Effector memory CD4-positive, alpha-beta T cell (primary cell): ENCODE data around the gene LRRC18.

ENCODE experiments used
- DNase-seq, 3 donors: peaks; one replicate each; pipeline ENCODE4 v3.0.0-alpha.2; 2020
- H3K27ac ChIP-seq: 2 replicates; pipeline ENCODE4 v1.7.0; 2013; ENCODE audit warnings: mild to moderate bottlenecking, low read length, moderate library complexity; ENCODE audit not compliant: insufficient read depth, poor library complexity, severe bottlenecking
- H3K27me3 ChIP-seq: replicated peaks from 2 replicates; pipeline ENCODE4 v1.7.0; 2013; ENCODE audit warnings: mild to moderate bottlenecking, low read length; ENCODE audit not compliant: insufficient read depth, control insufficient read depth, poor library complexity, severe bottlenecking
- H3K36me3 ChIP-seq: 2 replicates; pipeline ENCODE4 v1.7.0; 2013; ENCODE audit warnings: mild to moderate bottlenecking, low read length, moderate library complexity; ENCODE audit not compliant: control insufficient read depth, insufficient read depth
- H3K4me1 ChIP-seq: 2 replicates; pipeline ENCODE4 v1.7.0; 2013; ENCODE audit warnings: low read length, mild to moderate bottlenecking; ENCODE audit not compliant: control insufficient read depth, insufficient read depth, poor library complexity, severe bottlenecking
- H3K4me3 ChIP-seq: 2 replicates; pipeline ENCODE4 v1.7.0; 2013; ENCODE audit warnings: low read length, low read depth, mild to moderate bottlenecking; ENCODE audit not compliant: insufficient read depth, poor library complexity, severe bottlenecking
- H3K9me3 ChIP-seq: 2 replicates; pipeline ENCODE4 v1.7.0; 2013; ENCODE audit warnings: mild to moderate bottlenecking, low read length, moderate library complexity; ENCODE audit not compliant: control insufficient read depth

The LRRC18 gene

DNA sequence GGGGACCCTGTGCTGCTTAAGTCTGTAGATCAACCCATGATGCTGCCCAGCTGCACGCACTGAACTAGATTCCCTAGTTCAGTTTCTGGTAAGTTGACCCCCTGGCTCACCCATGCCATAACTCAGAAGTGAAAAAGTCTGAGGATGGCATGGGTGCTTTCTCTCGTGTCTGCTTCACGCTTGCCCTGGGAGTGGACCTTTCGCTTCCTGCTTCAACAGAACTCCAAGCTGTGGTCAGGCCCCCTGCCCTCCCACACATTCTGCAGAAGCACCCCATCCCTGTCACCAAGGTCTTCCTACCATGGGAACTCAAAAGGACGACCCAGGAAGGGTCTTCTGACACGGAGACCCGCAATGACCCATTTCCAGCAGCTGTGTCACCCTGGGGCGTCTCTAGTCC is 39.9 kb downstream of the LRRC18 start:
- Histone ChIP-seq H3K9me3 (no peaks in the 10 kb centered on the region), H3K4me1 (no peaks in the 10 kb centered on the region), H3K27me3 (no peaks in the 10 kb centered on the region), H3K36me3 (no peaks in the 10 kb centered on the region), H3K27ac (no peak overlapping the region), H3K4me3 (no peak overlapping the region)
- no peak for DNase-seq

DNA sequence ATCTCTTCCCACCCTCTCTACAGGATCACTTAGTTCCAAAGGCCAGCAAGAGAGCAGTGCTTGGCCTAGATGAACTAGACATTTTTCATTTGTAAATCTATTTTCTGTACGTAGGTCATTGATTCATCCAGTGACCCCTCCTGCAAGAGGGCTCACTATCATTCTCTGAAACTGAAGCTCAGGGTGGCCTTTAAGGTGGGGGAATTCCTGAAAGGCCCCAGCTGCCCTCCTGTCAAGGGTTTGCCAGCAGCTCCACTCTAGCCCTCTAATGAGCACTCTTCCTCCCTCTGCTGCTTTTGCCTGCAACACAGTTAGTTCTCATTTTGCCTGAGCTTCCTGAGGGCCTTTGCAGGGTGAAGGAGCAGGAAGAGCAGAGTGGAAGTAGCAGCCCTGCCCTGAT is 41.2 kb downstream of the LRRC18 start:
- H3K27me3 ChIP-seq: no peaks in the 10 kb centered on the region
- no peaks in the 10 kb centered on the region for H3K36me3 ChIP-seq
- no peak overlapping the region for H3K4me3 ChIP-seq
- no peak for DNase-seq
- H3K4me1 ChIP-seq: no peaks in the 10 kb centered on the region
- H3K27ac ChIP-seq: no peak overlapping the region
- H3K9me3 ChIP-seq: no peaks in the 10 kb centered on the region

DNA sequence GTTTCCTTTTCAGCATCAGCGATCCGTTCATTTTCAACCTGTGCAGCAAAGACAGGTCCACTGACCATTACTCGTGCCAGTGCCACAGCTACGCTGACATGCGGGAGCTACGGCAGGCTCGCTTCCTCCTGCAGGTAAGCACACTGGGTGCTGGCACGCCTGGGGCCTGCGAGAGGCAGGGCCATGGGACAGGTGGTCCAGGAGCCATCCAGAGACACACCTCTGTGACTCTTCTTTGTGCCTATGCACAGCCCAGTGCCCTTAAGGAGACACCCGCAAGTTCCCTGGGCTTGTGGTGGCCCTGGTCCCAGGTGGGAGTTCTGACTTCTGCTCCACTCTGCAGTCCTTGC is 42.2 kb downstream of the LRRC18 start:
- H3K4me3 ChIP-seq: no peak overlapping the region
- no peak overlapping the region for H3K27ac ChIP-seq
- H3K27me3 ChIP-seq: no peaks in the 10 kb centered on the region
- H3K9me3 ChIP-seq: no peaks in the 10 kb centered on the region
- no peaks in the 10 kb centered on the region for H3K36me3 ChIP-seq
- DNase-seq: no peak
- H3K4me1 ChIP-seq: no peaks in the 10 kb centered on the region

DNA sequence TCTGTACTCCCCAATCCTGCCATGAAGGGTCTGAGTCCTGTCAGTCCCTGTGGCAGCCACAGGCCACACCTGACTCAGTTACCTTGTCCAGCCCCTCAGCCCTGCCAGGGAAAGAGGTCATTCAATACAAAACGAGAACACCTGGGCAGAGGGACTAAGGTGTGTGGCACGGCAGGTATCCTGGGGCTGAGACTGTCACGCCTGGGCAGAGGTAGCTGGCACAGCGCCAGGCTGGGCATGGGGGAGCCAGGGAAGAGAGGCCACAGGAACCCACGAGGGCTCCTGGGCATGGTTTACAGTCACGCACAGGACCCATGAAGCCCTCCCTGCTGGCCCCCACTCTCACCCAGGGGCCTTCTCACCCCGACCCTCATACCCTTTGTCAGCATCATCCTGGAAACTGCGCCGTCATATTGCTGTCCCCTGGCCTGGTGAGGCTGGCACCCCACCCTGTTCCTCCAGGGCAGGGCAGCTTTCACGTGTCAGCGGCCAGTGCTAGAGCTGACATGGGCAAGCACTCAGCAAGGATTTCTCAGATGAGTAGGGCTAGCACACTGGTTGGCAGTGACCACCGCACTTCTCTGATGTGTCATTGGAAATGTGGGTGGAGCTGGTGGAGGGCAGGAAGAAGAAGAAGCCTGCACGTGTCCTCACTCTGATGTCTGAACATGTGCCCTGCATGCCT is 42.7 kb downstream of the LRRC18 start:
- Histone ChIP-seq H3K27ac (no peak overlapping the region), H3K27me3 (no peaks in the 10 kb centered on the region), H3K36me3 (no peaks in the 10 kb centered on the region), H3K4me3 (no peak overlapping the region), H3K9me3 (no peaks in the 10 kb centered on the region), H3K4me1 (no peaks in the 10 kb centered on the region)
- no peak for DNase-seq

DNA sequence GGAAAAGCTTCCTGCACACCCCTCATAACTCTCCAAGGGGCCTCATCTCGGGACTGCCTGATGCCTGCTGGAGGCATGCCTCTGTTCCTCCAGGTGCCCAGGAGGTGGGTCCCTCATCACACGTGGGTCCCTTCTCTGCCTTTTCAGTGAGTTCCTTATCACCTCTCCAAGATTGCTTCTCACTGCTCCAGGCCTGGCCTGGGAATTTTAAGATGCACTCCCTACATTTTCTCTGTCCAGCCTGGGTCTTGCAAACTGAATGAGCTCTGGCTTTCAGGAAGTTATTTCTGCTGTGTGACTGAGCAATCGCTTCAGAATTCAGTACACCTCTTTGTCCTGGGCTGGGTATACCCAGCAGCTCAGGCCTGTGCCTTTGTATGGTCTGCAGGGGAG is 43.8 kb downstream of the LRRC18 start:
- Histone ChIP-seq H3K4me3 (no peak overlapping the region), H3K4me1 (no peaks in the 10 kb centered on the region), H3K27me3 (no peaks in the 10 kb centered on the region), H3K9me3 (no peaks in the 10 kb centered on the region), H3K27ac (no peak overlapping the region), H3K36me3 (no peaks in the 10 kb centered on the region)
- no peak for DNase-seq

DNA sequence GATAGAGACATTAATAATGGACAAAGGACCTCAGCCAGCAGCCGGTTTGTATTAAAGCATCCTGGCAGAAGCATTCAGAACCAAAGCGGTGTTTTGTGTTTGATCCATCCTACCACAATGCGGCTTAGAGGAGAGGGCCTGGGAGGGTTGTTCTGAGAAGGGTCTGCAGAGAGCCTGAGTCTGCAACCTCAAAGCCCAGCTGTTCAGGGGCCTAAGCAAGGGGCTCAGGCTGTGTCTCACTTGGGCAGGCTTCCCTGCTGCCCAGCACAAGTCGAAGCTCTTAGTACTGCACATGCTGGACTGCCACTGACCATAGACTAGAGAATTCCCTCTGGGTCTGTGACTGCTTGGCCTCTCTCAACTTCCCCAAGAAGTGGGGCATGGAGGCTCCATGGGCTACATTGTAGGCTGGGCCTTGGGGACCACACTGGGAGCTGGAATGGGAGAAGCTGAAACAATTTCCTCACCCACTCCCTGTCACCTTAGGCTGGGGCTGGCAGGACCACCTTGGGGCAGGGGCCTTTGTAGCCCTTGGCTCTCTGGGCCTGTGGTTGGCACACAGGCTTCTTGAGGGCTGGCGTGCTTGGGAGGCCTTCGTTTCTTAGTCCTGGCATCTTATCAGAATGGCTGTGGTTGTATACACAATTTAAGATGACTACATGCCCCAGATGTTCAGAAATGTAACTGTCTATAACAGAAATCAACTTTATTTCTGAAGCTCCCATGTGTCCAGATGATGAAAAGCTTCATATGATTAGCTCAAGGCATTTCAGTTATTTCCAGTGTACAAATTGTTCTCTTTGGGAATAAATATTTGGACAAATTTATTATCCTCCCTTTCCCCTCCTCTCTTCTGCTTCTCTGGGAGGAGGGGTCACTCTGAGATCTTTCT is 44.5 kb downstream of the LRRC18 start:
- H3K27me3 ChIP-seq: no peaks in the 10 kb centered on the region
- no peak for DNase-seq
- no peak overlapping the region for H3K27ac ChIP-seq
- no peak overlapping the region for H3K4me3 ChIP-seq
- no peaks in the 10 kb centered on the region for H3K36me3 ChIP-seq
- H3K9me3 ChIP-seq: no peaks in the 10 kb centered on the region
- H3K4me1 ChIP-seq: no peaks in the 10 kb centered on the region

DNA sequence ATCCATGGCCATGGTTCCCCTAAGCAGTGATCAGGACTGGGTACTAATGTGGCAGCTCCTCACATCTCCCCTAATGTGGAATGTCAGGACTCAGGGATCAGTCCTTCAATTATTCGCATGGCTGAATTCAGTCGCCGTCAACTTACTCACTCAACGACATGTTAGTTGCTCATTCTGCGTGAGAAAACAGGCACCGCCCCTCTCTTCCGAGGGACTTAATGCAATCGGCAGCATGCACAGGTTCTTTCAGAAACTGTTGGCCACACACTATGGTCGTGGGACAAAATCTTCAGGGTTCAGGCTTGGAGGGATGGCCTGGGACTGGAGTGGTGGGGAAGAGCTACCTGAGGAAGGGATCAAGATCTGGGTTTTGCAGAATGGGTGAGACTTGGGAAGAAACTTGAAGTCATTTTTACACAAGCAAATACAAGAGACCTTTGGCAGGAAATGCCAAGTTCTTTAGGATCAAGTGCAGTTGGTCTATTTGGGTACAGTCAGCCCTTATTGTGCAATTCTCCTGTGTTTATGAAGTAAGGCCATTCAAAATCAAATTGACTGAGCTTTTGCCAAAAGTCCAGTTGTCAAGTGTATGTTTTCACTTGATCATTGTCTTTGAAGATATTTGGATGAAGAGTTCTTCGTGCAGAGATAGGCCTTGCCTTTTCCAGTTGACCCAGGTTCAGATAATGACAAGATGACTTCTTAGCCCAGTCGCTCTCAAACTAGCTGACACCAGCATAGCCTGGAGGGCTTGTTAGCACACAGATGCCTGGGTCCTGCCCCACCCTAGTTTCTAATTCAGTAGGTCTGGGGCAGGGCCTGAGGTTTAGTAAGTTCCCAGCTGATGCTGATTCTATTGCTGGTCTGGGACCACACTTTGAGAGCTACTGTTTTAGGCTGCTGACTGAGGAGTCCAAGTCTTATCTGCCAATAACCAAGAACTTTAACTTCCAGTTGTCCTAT is 48.5 kb downstream of the LRRC18 start:
- H3K27ac ChIP-seq: no peak overlapping the region
- H3K36me3 ChIP-seq: no peaks in the 10 kb centered on the region
- H3K4me1 ChIP-seq: no peaks in the 10 kb centered on the region
- no peaks in the 10 kb centered on the region for H3K27me3 ChIP-seq
- no peaks in the 10 kb centered on the region for H3K9me3 ChIP-seq
- H3K4me3 ChIP-seq: no peak overlapping the region
- DNase-seq: no peak

DNA sequence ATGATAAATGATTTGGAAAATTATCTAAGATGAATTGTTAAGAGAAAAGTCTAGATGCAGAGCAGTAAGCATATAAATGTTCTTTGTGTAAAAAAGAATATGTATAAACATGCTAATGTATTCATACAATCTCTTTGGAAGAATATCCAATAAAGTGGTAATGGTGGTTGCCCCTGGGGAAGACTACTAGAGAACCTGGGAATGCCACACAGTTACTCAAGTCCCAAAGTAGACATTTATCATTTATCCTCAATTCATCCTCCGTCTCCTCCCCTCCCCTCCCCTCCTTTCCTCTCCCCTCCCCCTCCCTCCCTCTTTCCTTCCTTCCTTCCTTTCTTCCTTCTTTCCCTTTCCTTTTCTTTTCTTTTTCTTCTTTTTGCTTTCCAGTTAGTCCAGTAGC is 51.7 kb downstream of the LRRC18 start:
- Histone ChIP-seq H3K4me1 (no peaks in the 10 kb centered on the region), H3K27ac (no peak overlapping the region), H3K4me3 (no peak overlapping the region), H3K9me3 (no peaks in the 10 kb centered on the region), H3K27me3 (no peaks in the 10 kb centered on the region), H3K36me3 (no peaks in the 10 kb centered on the region)
- no peak for DNase-seq

DNA sequence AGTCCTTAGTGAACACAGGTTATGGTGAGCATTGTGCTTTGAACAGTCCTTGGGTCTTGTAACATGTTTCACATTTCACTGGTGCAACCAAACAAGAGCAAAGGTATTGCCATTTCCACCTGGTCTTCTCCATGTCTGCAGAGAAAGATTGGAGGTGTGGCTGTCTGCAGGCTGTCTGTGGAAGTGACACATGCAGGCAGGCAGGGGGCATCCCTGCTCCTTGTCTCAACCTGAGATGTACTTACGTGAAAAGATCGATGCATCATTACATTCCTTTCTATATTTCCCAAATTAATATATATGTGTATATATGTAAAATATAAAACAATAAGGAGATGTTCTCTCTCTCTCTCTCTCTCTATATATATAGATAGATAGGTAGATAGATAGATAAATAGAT is 54.3 kb downstream of the LRRC18 start:
- Histone ChIP-seq H3K9me3 (no peaks in the 10 kb centered on the region), H3K36me3 (no peaks in the 10 kb centered on the region), H3K4me3 (no peak overlapping the region), H3K27me3 (no peaks in the 10 kb centered on the region), H3K4me1 (no peaks in the 10 kb centered on the region), H3K27ac (no peak overlapping the region)
- no peak for DNase-seq
